ENCODE data around the gene NKX6-1.
A peak's percentile ranks its signal among the peaks of the same experiment; 100 is the strongest.

GRCh38 chr4:84470204-84470785 is 28.8 kb downstream of the NKX6-1 start:
- peak; percentile 46; the same call in 1 of the 2 replicates for TF ChIP-seq CTCF (conservative IDR thresholded peaks at IDR 0.05; ENCODE audit: low read length)
- TF ChIP-seq EZH2phosphoT487 (IDR thresholded peaks at IDR 0.05; ENCODE audit: borderline replicate concordance, low read depth, low read length) = no peak

Data from OCI-LY7 (cell line).